Adrenal gland (tissue), 5 donors: ENCODE data around the gene RPL12.
"Not testable (repeated sequence)": the region's sequence is repeated elsewhere in the genome, so short reads cannot be mapped to it uniquely, and the experiment has no call there.

Source experiments
- CTCF ChIP-seq, 6 experiments: fragments of 450-650 bp in 4 of 6; fragments of 200-600 bp in 2 of 6; sonication (generic) in 1 of 6; IDR thresholded peaks; 1 replicate in 5 of 6; 2 replicates in 1 of 6; pipeline versions ENCODE4 v1.5.1 to v1.8.0; 2016 to 2021; ENCODE audit warnings: antibody characterized with exemption in 6 of 6, mild to moderate bottlenecking in 2 of 6, moderate library complexity in 1 of 6
- POLR2A ChIP-seq, 2 donors: fragments of 450-650 bp; IDR thresholded peaks; one replicate each; pipeline ENCODE4 v1.6.1; 2017; ENCODE audit warnings: antibody characterized with exemption in 2 of 2, mild to moderate bottlenecking in 2 of 2, moderate library complexity in 1 of 2
- donor health status: DM: no; HTN: no; CAD: no.

GRCh38 chr9:127466407-127466917, 15.3 kb upstream of the RPL12 start:
- not testable (repeated sequence) for TF ChIP-seq CTCF, POLR2A (IDR thresholded peaks at IDR 0.05)
